GM12878 (cell line): ENCODE measurements around the gene ALPK1. TPM values are rescaled to one million over a fixed set of nuclear protein-coding genes. Genes with fewer than 3 reads are reported as not detected.

ENCODE experiments used
- ATAC-seq: fragments of 200-7000 bp; cut with Tn5 transposase; 3 replicates; pipeline ENCODE4 v1.9.1; 2020; ENCODE audit warnings: mild to moderate bottlenecking, moderate library complexity
- BruUV-seq: library from RNA; stranded (reverse); fragments of 400-500 nt; replicated peaks from 2 replicates; lab custom pipeline; 2021; lab: Mats Ljungman, UMichigan
- CTCF ChIA-PET: fragments of 300-600 bp; sonication (Branson Sonifier 250); formaldehyde crosslinking; extraction: SDS; loops from one replicate; lab custom pipeline; 2021; ENCODE audit warnings: inconsistent platforms; lab: Yijun Ruan, JAX
- POLR2A ChIA-PET: fragments of 350-600 bp; formaldehyde crosslinking; extraction: SDS; loops from one replicate; lab custom pipeline; 2021; ENCODE audit warnings: inconsistent platforms; lab: Charles Lee
- RAD21 ChIA-PET: fragments of 300-600 bp; sonication (Branson Sonifier 250); formaldehyde crosslinking; loops from one replicate; lab custom pipeline; 2023; ENCODE audit warnings: antibody characterized with exemption; ENCODE audit not compliant: unreplicated experiment; lab: Charles Lee
- SMC1A ChIA-PET: fragments of 300-600 bp; sonication (Branson Sonifier 250); formaldehyde crosslinking; loops from one replicate; lab custom pipeline; 2023; ENCODE audit not compliant: unreplicated experiment, uncharacterized antibody; lab: Charles Lee
- DNase-seq: peaks from one replicate; pipeline ENCODE4 v3.0.0-alpha.2; 2011; ENCODE audit warnings: low read depth, low spot score
- FAIRE-seq: peaks from 3 replicates; lab custom pipeline; 2011; peaks lifted over from hg19 to GRCh38; lab: Jason Lieb, UNC
- H2AFZ ChIP-seq: 2 replicates; pipeline ENCODE4 v1.6.0; 2011; ENCODE audit warnings: low read depth, low read length, control low read depth; ENCODE audit not compliant: control insufficient read depth
- H3K27ac ChIP-seq: 2 replicates; pipeline ENCODE4 v1.5.1; 2011; ENCODE audit warnings: control low read depth; ENCODE audit not compliant: control insufficient read depth, insufficient read depth
- H3K27me3 ChIP-seq, 2 experiments: replicated peaks in 1 of 2; 2 replicates each; pipeline versions ENCODE4 v1.6.0 to v1.6.1; 2011; ENCODE audit warnings: low read length in 1 of 2; ENCODE audit not compliant: control insufficient read depth in 2 of 2, insufficient read depth in 2 of 2
- H3K36me3 ChIP-seq, 2 experiments: 2 replicates each; pipeline ENCODE4 v1.5.1; 2011; ENCODE audit warnings: low read length in 1 of 2; ENCODE audit not compliant: control insufficient read depth in 2 of 2, insufficient read depth in 2 of 2
- H3K4me1 ChIP-seq: 2 replicates; pipeline ENCODE4 v1.6.1; 2011; ENCODE audit warnings: mild to moderate bottlenecking, low read length, moderate library complexity, mixed read lengths; ENCODE audit not compliant: control insufficient read depth, insufficient read depth
- H3K4me2 ChIP-seq: 2 replicates; pipeline ENCODE4 v1.6.0; 2011; ENCODE audit warnings: control low read depth; ENCODE audit not compliant: control insufficient read depth, insufficient read depth
- H3K4me3 ChIP-seq: fragments of 200-600 bp; sonication (generic); 2 replicates; pipeline ENCODE4 v1.5.1; 2016
- H3K79me2 ChIP-seq: 2 replicates; pipeline ENCODE4 v1.6.0; 2011; ENCODE audit warnings: low read length; ENCODE audit not compliant: control insufficient read depth, insufficient read depth
- H3K9ac ChIP-seq: 2 replicates; pipeline ENCODE4 v1.8.0; 2011; ENCODE audit warnings: low read length, control low read depth, mixed read lengths; ENCODE audit not compliant: control insufficient read depth, insufficient read depth
- H3K9me3 ChIP-seq: replicated peaks from 3 replicates; pipeline ENCODE4 v1.5.1; 2011; ENCODE audit warnings: mild to moderate bottlenecking, low read length; ENCODE audit not compliant: control insufficient read depth, insufficient read depth
- H4K20me1 ChIP-seq: 2 replicates; pipeline ENCODE4 v1.6.0; 2011; ENCODE audit not compliant: control insufficient read depth, insufficient read depth
- BRCA1 ChIP-seq: IDR thresholded peaks from 2 replicates; pipeline ENCODE4 v1.6.1; 2011; ENCODE audit warnings: low read depth, low read length, improper control_type of control experiment
- CEBPB ChIP-seq, 2 experiments: fragments of 150-350 bp in 1 of 2; IDR thresholded peaks; 2 replicates each; pipeline ENCODE4 v1.6.1; 2012 to 2014; ENCODE audit warnings: low read depth in 2 of 2, low read length in 2 of 2, borderline replicate concordance in 1 of 2, inconsistent platforms in 1 of 2
- DPF2 ChIP-seq: fragments of 450-650 bp; IDR thresholded peaks from 2 replicates; pipeline ENCODE4 v1.6.1; 2017; ENCODE audit warnings: mild to moderate bottlenecking
- E2F8 ChIP-seq: fragments of 450-650 bp; IDR thresholded peaks from 2 replicates; pipeline ENCODE4 v1.6.1; 2018; ENCODE audit warnings: mild to moderate bottlenecking, low read depth, moderate library complexity; ENCODE audit not compliant: partially characterized antibody
- EGR1 ChIP-seq, 2 experiments: IDR thresholded peaks; 1 replicate in 1 of 2; 2 replicates in 1 of 2; pipeline ENCODE4 v1.6.1; 2011 to 2012; ENCODE audit warnings: low read depth in 2 of 2, low read length in 2 of 2, borderline replicate concordance in 1 of 2, mild to moderate bottlenecking in 1 of 2, moderate library complexity in 1 of 2
- EZH2 ChIP-seq: IDR thresholded peaks from 2 replicates; pipeline ENCODE4 v1.6.1; 2012; ENCODE audit warnings: low read depth, mild to moderate bottlenecking, control low read depth, inconsistent platforms, low read length, borderline replicate concordance; ENCODE audit not compliant: control insufficient read depth
- HDAC2 ChIP-seq: fragments of 200-600 bp; sonication (generic); IDR thresholded peaks from 2 replicates; pipeline ENCODE4 v1.6.1; 2017
- NRF1 ChIP-seq: conservative IDR thresholded peaks from 2 replicates; pipeline ENCODE4 v1.6.1; 2011; ENCODE audit warnings: mild to moderate bottlenecking, low read depth, low read length, improper control_type of control experiment
- PBX3 ChIP-seq: IDR thresholded peaks from 2 replicates; pipeline ENCODE4 v1.6.1; 2011; ENCODE audit warnings: mild to moderate bottlenecking, low read depth, low read length, moderate library complexity; ENCODE audit not compliant: insufficient replicate concordance
- POLR2AphosphoS5 ChIP-seq: IDR thresholded peaks from 2 replicates; pipeline ENCODE4 v1.6.1; 2011; ENCODE audit warnings: mild to moderate bottlenecking, low read length, inconsistent platforms
- TCF12 ChIP-seq: IDR thresholded peaks from 2 replicates; pipeline ENCODE4 v1.6.1; 2011; ENCODE audit warnings: low read depth, mild to moderate bottlenecking, low read length
- ZNF687 ChIP-seq: fragments of 450-650 bp; IDR thresholded peaks from 2 replicates; pipeline ENCODE4 v1.6.1; 2017; ENCODE audit warnings: mild to moderate bottlenecking, moderate library complexity
- in situ Hi-C: fragments of 300-500 bp; cut with MboI; formaldehyde crosslinking; loops from 9 replicates; pipeline ENCODE4 v1.14.3; 2018; ENCODE audit warnings: mixed read lengths
- intact Hi-C: fragments of 100-400 bp; cut with micrococcal nuclease; formaldehyde crosslinking; loops from one replicate; pipeline ENCODE4 v1.14.2; 2022; ENCODE audit not compliant: unreplicated experiment
- polyA plus RNA-seq, 11 experiments: library from polyadenylated mRNA; depleted of rRNA in 4 of 11; unstranded in 6 of 11; stranded (reverse) in 5 of 11; fragments of >200 nt; fragmentation: Nextera tagmentation in 4 of 11; fragmentation: Illumina TruSeq in 1 of 11; extraction: Ambion mirVana in 4 of 11; extraction: Trizol in 1 of 11; gene quantifications; 1 replicate in 1 of 11; 2 replicates in 10 of 11; pipeline versions ENCODE4 v1.2.1 to v1.2.3, GENCODE V29; 2011 to 2016; ENCODE audit warnings: inconsistent platforms in 2 of 11, missing spikeins in 2 of 11, low read depth in 1 of 11
- total RNA-seq, 4 experiments: library from RNA; depleted of rRNA in 3 of 4; stranded (reverse); fragments of >200 nt in 3 of 4; fragmentation: Illumina TruSeq in 1 of 4; extraction: Trizol in 1 of 4; gene quantifications; 2 replicates each; pipeline versions ENCODE4 v1.2.1 to v1.2.3, GENCODE V29; 2013 to 2021

ALPK1 gene
- total and polyA plus RNA-seq, 10 of the 15 experiments (the other 5 are each of a cell fraction or from before 2014, with no cell fraction given), result 8.5 to 32.3 (median 22.6) TPM

GRCh38 chr4:112330921-112331320 is 33.8 kb downstream of the ALPK1 start (continued):
- no peak for TF ChIP-seq POLR2AphosphoS5
- no peak for TF ChIP-seq EZH2
- TF ChIP-seq ZNF687, result no peak
- no peak for TF ChIP-seq DPF2
- TF ChIP-seq, all 136 proteins: peak for 0

GRCh38 chr4:112332398-112332797 is 35.2 kb downstream of the ALPK1 start:
- Histone ChIP-seq H3K9me3 (no peaks in the 10 kb centered on the region), H3K9ac (no peak overlapping the region), H3K36me3 (no peaks in the 10 kb centered on the region), H3K4me3 (no peak overlapping the region), H3K4me2 (no peak overlapping the region), H3K4me1 (peaks cover 4% of the 10 kb centered on the region), H2AFZ (no peak overlapping the region), H3K79me2 (no peaks in the 10 kb centered on the region), H4K20me1 (no peaks in the 10 kb centered on the region), H3K27ac (no peak overlapping the region), H3K27me3 (no peaks in the 10 kb centered on the region)
- no TSS peak for BruUV-seq
- POLR2A ChIA-PET, result no interaction called here
- SMC1A ChIA-PET, result interaction anchor here (1.2 to 7.2 kb wide), 3 partner anchors 15 to 233 kb away, joined by 3 to 124 read pairs (median 6); partner anchors contain the start of gene NEUROG2
- DNase-seq (no peak), FAIRE-seq (no peak), ATAC-seq (no peak)
- TF ChIP-seq CEBPB (IDR thresholded peaks at IDR 0.05; ENCODE audit: borderline replicate concordance in 1 of 2, low read depth in 2 of 2, low read length in 2 of 2), result no peak
- TF ChIP-seq BRCA1, result no peak
- TF ChIP-seq E2F8, result no peak
- no peak for TF ChIP-seq EGR1 (IDR thresholded peaks at IDR 0.05; ENCODE audit: borderline replicate concordance in 1 of 2, low read depth in 2 of 2, low read length in 2 of 2)
- no peak for TF ChIP-seq PBX3
- no peak for TF ChIP-seq NRF1
- TF ChIP-seq TCF12, result no peak
- no peak for TF ChIP-seq HDAC2
- in situ Hi-C loops (no loop called here), intact Hi-C loops (loop anchor here (10.0 kb wide), 1 partner anchor 602 kb away; no protein-coding TSS in a partner anchor)
- CTCF ChIA-PET, result interaction anchor here (0.8 to 12.2 kb wide), 4 partner anchors 10 to 188 kb away, joined by 4 to 221 read pairs (median 5); partner anchors contain the start of gene NEUROG2
- RAD21 ChIA-PET, result interaction anchor here (0.7 kb wide), 1 partner anchor 192 kb away, joined by 6 read pairs; no protein-coding TSS in a partner anchor
